Right atrium auricular region (tissue), 2 donors: ENCODE data around the gene FGF14. TPM values are rescaled to one million over a fixed set of nuclear protein-coding genes. Genes with fewer than 3 reads are reported as not detected.

ENCODE experiments used
- DNase-seq: peaks from one replicate; pipeline ENCODE4 v3.0.0-alpha.2; 2019; ENCODE audit warnings: low spot score
- H3K27ac ChIP-seq, 2 donors: fragments of 200-600 bp; sonication (generic); 1 replicate in 1 of 2; 2 replicates in 1 of 2; pipeline ENCODE4 v1.5.1; 2016 to 2019
- H3K27me3 ChIP-seq, 2 donors: fragments of 200-600 bp; sonication (generic); one replicate each; pipeline versions ENCODE4 v1.5.1 to v1.6.0; 2017 to 2019
- H3K36me3 ChIP-seq: fragments of 200-600 bp; sonication (generic); one replicate; pipeline ENCODE4 v1.5.1; 2016
- H3K4me1 ChIP-seq, 2 donors: fragments of 200-600 bp; sonication (generic); one replicate each; pipeline versions ENCODE4 v1.5.1 to v1.6.0; 2017 to 2019
- H3K4me3 ChIP-seq, 2 donors: fragments of 200-600 bp; sonication (generic); 1 replicate in 1 of 2; 2 replicates in 1 of 2; pipeline ENCODE4 v1.5.1; 2017 to 2019; ENCODE audit warnings: mild to moderate bottlenecking in 1 of 2, moderate library complexity in 1 of 2
- H3K9me3 ChIP-seq, 2 donors: fragments of 200-600 bp; sonication (generic); one replicate each; pipeline ENCODE4 v1.5.1; 2019
- CTCF ChIP-seq, 2 donors: fragments of 200-600 bp; sonication (generic); IDR thresholded peaks; one replicate each; pipeline ENCODE4 v1.5.1; 2019; ENCODE audit warnings: antibody characterized with exemption in 2 of 2
- microRNA-seq, 2 donors: library from miRNA; unstranded; fragments of <30 nt; microRNA quantifications; one replicate each; pipeline ENCODE4, GENCODE V29; 2016 to 2017; ENCODE audit warnings: borderline number of aligned reads in 2 of 2, borderline replicate concordance in 1 of 2
- total RNA-seq, 2 donors: library from RNA; depleted of rRNA; stranded (reverse); fragments of >200 nt; gene quantifications; one replicate each; pipeline ENCODE4 v1.1.0, GENCODE V29; 2016

FGF14 gene
- total RNA-seq, 2 donors from 2014 or later, result 1.3 to 1.7 TPM

GRCh38 chr13:101673360-101674105 lies 728.3 kb downstream of the FGF14 start:
- Histone ChIP-seq H3K27me3 (no peaks in the 10 kb centered on the region), H3K36me3 (no peaks in the 10 kb centered on the region), H3K4me3 (no peak overlapping the region), H3K27ac (no peak overlapping the region), H3K4me1 (no peaks in the 10 kb centered on the region), H3K9me3 (no peaks in the 10 kb centered on the region)
- no peak for TF ChIP-seq CTCF (IDR thresholded peaks at IDR 0.05)
- DNase-seq, result no peak

GRCh38 chr13:101661839-101662238 lies 740.0 kb downstream of the FGF14 start:
- H3K27me3 ChIP-seq, result no peaks in the 10 kb centered on the region
- TF ChIP-seq CTCF (IDR thresholded peaks at IDR 0.05), result no peak
- H3K4me1 ChIP-seq, result no peaks in the 10 kb centered on the region
- DNase-seq, result no peak
- no peak overlapping the region for H3K27ac ChIP-seq
- no peaks in the 10 kb centered on the region for H3K9me3 ChIP-seq
- H3K4me3 ChIP-seq, result no peak overlapping the region
- H3K36me3 ChIP-seq, result no peaks in the 10 kb centered on the region

Small RNA genes within 50 kb of the gene (microRNA-seq; reads per million reads assigned to microRNA genes)
- gene MIR2681 (3.5 to 4.9 reads per million in 2 donors), gene MIR4705 (1.4 to 3.5 reads per million in 2 donors)

Other genes with a start within 250 kb of the FGF14 start
- 10 to 100 TPM; 28.6 to 59.9 TPM for gene TPP2, start 194.9 kb upstream of the FGF14 start, total RNA-seq